Activated gamma-delta T cell treated with Interleukin-2 at 50 U/mL for 16 hours (primary cell): Measurements from ENCODE around the gene BBX.

Source experiments
- DNase-seq: peaks from one replicate; pipeline ENCODE4 v3.0.0-alpha.2; 2020

BBX gene

GRCh38 chr3:107661447-107662123 lies 138.8 kb downstream of the BBX start:
- DNase-seq, result no peak

GRCh38 chr3:107662124-107662507 lies 139.4 kb downstream of the BBX start:
- DNase-seq, result no peak

- no peak for DNase-seq
Observed at GRCh38 chr3:107662586-107662985, 139.8 kb downstream of the BBX start.

GRCh38 chr3:107663266-107663665 lies 140.5 kb downstream of the BBX start:
- DNase-seq, result no peak

GRCh38 chr3:107664614-107665013 lies 141.9 kb downstream of the BBX start:
- no peak for DNase-seq

- DNase-seq, result no peak
Observed at GRCh38 chr3:107665351-107665750, 142.6 kb downstream of the BBX start.

GRCh38 chr3:107666853-107667252 lies 144.1 kb downstream of the BBX start:
- DNase-seq, result no peak

- DNase-seq, result no peak
Observed at GRCh38 chr3:107668416-107668815, 145.7 kb downstream of the BBX start.

GRCh38 chr3:107668963-107669362 lies 146.2 kb downstream of the BBX start:
- DNase-seq, result no peak

GRCh38 chr3:107669669-107670068 lies 146.9 kb downstream of the BBX start:
- no peak for DNase-seq

- DNase-seq, result no peak
Observed at GRCh38 chr3:107670986-107671385, 148.2 kb downstream of the BBX start.

GRCh38 chr3:107674371-107674770 lies 151.6 kb downstream of the BBX start:
- no peak for DNase-seq

- no peak for DNase-seq
Observed at GRCh38 chr3:107675233-107675900, 152.6 kb downstream of the BBX start.

GRCh38 chr3:107676469-107677309 lies 153.9 kb downstream of the BBX start:
- DNase-seq, result no peak

GRCh38 chr3:107679921-107680320 lies 157.2 kb downstream of the BBX start:
- DNase-seq, result no peak

- DNase-seq, result no peak
Observed at GRCh38 chr3:107680698-107681097, 157.9 kb downstream of the BBX start.

- DNase-seq, result no peak
Observed at GRCh38 chr3:107681396-107681795, 158.6 kb downstream of the BBX start.

- DNase-seq, result no peak
Observed at GRCh38 chr3:107682580-107682979, 159.8 kb downstream of the BBX start.

- DNase-seq, result no peak
Observed at GRCh38 chr3:107683447-107683846, 160.7 kb downstream of the BBX start.

GRCh38 chr3:107684431-107684925 lies 161.7 kb downstream of the BBX start:
- no peak for DNase-seq

- DNase-seq, result no peak
Observed at GRCh38 chr3:107685383-107685782, 162.6 kb downstream of the BBX start.

- DNase-seq, result no peak
Observed at GRCh38 chr3:107687056-107687581, 164.4 kb downstream of the BBX start.

- no peak for DNase-seq
Observed at GRCh38 chr3:107689355-107689754, 166.6 kb downstream of the BBX start.
